GM12874 (cell line): Measurements from ENCODE around the gene PRELID2.

ENCODE experiments used
- TF ChIP-seq, protein P1 (sequence below): IDR thresholded peaks from 2 replicates; pipeline ENCODE4 v1.5.1; 2011; ENCODE audit warnings: low read depth, mild to moderate bottlenecking, control low read depth, low read length, moderate library complexity; ENCODE audit not compliant: insufficient read depth

PRELID2 gene

GRCh38 chr5:145791866-145792265 lies 43.3 kb downstream of the PRELID2 start:
- TF ChIP-seq, protein P1, sequence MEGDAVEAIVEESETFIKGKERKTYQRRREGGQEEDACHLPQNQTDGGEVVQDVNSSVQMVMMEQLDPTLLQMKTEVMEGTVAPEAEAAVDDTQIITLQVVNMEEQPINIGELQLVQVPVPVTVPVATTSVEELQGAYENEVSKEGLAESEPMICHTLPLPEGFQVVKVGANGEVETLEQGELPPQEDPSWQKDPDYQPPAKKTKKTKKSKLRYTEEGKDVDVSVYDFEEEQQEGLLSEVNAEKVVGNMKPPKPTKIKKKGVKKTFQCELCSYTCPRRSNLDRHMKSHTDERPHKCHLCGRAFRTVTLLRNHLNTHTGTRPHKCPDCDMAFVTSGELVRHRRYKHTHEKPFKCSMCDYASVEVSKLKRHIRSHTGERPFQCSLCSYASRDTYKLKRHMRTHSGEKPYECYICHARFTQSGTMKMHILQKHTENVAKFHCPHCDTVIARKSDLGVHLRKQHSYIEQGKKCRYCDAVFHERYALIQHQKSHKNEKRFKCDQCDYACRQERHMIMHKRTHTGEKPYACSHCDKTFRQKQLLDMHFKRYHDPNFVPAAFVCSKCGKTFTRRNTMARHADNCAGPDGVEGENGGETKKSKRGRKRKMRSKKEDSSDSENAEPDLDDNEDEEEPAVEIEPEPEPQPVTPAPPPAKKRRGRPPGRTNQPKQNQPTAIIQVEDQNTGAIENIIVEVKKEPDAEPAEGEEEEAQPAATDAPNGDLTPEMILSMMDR: no peak

DNA sequence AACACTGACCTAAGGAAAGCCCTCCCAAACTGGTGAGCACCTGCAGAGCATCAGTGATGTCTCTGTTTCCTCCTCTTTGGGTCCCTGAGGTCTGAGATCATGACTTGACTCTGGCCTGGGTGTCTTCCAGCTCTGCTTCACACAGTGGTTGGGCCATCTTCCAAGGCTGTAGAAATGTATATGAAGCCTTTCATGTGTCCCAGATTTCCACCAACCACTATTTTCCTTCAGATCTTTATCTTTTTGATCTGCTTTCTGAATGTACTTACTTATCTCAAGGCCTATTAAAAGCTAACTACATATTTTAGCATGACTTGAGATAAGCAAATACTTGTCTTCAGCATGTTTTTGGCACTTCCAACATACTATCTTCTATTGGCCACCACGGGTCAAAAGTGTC lies 47.1 kb downstream of the PRELID2 start:
- TF ChIP-seq, protein P1: no peak

- TF ChIP-seq, protein P1: no peak
Measured at GRCh38 chr5:145787507-145787906, 47.6 kb downstream of the PRELID2 start.

DNA sequence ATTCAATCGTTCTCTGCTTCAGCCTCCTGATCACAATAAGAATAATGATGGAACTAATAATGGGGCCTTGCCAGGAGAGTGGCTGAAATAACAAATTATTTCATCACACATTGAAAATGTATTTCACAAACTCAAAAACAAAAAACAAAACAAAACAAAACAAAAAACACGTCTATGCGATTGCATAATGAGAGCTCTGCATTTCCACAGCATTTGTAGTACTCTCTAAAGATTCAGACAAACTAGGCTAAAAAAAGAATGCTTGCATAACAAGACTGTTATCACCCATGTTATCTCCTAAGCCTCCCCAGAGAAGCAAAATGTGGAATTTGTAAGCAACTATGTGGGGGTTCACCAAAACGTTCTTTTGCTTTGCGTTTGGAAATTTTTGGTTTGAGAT lies 48.1 kb downstream of the PRELID2 start:
- TF ChIP-seq, protein P1: no peak

GRCh38 chr5:145780982-145781381 lies 54.2 kb downstream of the PRELID2 start:
- TF ChIP-seq, protein P1: no peak

DNA sequence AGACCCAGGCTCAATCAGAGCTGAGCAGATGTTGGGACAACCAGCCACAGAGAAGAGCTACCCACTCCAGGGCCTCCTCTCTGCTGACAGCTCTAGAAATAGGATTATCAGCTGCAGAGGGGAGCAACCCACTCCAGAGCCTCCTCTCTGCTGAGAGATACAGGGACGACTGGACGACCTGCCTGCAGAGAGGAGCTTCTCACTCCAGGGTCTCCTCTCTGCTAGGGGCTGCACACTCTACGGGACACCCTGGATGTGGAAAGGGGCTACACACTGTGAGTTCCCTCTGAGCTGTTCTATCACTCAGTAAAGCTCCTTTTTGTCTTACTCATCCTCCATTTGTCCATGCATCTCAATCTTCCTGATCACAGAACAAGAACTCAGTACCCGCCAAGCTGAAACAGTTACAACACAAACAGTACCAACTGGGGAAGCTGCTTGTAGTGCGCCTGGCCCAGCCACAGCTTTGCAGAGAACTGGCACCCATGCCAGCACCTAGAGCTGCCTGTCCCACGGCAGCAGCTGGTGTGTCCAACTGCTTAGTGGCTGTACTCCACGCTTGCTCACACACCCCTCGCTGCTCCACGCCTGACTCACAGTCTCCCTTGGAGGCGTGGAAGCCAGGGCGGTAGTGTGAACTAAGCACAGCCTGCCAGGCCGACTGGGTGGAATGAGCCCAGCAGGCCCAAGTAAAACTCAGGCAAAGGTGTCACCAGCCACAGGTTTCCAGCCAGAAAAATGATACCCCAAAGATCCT lies 56.8 kb downstream of the PRELID2 start:
- TF ChIP-seq, protein P1: no peak

DNA sequence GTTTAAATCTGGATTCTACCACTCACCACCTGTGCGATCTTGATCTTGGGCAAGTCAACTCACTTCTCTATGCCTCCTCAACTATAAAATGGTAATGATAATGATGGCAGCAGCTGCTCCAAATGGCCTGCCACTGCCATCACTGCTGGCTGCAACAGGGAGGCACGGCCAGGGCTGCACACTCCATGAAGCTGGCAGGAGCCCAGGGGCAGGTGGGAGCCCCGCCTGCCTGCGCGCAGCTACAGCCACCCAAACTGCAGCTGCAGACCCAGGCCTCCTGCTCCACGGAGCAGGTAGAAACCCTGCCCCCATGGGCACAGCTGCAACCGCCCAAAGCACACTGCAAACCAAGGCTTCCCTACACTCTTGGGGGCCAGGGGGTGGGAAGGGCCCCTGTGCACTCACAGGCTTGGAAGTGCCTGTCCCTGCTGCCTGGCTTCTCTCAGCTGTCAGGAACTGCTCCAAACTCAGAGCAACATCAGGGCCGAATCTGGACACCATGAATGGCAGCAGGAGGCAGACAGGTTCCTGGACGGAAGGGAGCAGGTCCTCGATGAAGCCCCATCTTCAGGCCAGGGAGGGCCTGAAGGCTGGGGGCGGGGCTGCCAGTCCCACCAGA lies 57.6 kb downstream of the PRELID2 start:
- TF ChIP-seq, protein P1: no peak
